A549 (cell line): Measurements from ENCODE around the gene SPRR1A. TPM values are rescaled to one million over a fixed set of nuclear protein-coding genes. Genes with fewer than 3 reads are reported as not detected.

Source experiments
- ATAC-seq, 2 experiments: fragments of 200-7000 bp in 1 of 2; fragments of >200 bp in 1 of 2; cut with Nextera tagmentation in 1 of 2; cut with Tn5 transposase in 1 of 2; 3 replicates each; pipeline versions ENCODE4 v1.8.0 to v1.9.1; 2018 to 2020; ENCODE audit warnings: mild to moderate bottlenecking in 1 of 2, moderate library complexity in 1 of 2
- CTCF ChIA-PET: fragments of 300-600 bp; sonication (Branson Sonifier 250); formaldehyde crosslinking; extraction: SDS; loops from one replicate; lab custom pipeline; 2021; ENCODE audit warnings: antibody characterized with exemption, inconsistent platforms; lab: Yijun Ruan, JAX
- POLR2A ChIA-PET: fragments of 350-600 bp; formaldehyde crosslinking; extraction: SDS; loops from one replicate; lab custom pipeline; 2021; ENCODE audit warnings: antibody characterized with exemption, inconsistent platforms; lab: Yijun Ruan, JAX
- DNase-seq, 2 experiments: peaks; one replicate each; pipeline versions ENCODE4 v3.0.0 to v3.0.0-alpha.2; 2011 to 2016; ENCODE audit warnings: low read depth in 1 of 2, low spot score in 1 of 2
- FAIRE-seq: peaks from 2 replicates; lab custom pipeline; 2011; peaks lifted over from hg19 to GRCh38; lab: Jason Lieb, UNC
- H3K27ac ChIP-seq, 2 experiments: fragments of >200 bp; sonication (Bioruptor Twin); formaldehyde crosslinking; 3 replicates each; pipeline ENCODE4 v1.5.1; 2016 to 2017
- H3K4me1 ChIP-seq: fragments of >200 bp; sonication (Bioruptor Twin); formaldehyde crosslinking; 3 replicates; pipeline ENCODE4 v1.6.1; 2016
- H3K4me2 ChIP-seq: fragments of >200 bp; sonication (Bioruptor Twin); formaldehyde crosslinking; 3 replicates; pipeline ENCODE4 v1.6.1; 2016
- H3K4me3 ChIP-seq: fragments of >200 bp; sonication (Bioruptor Twin); formaldehyde crosslinking; 3 replicates; pipeline ENCODE4 v1.5.1; 2016
- H3K9me3 ChIP-seq: fragments of >200 bp; sonication (Bioruptor Twin); formaldehyde crosslinking; 3 replicates; pipeline ENCODE4 v1.6.1; 2016
- ATOH8 ChIP-seq: fragments of 250-450 bp; sonication (Bioruptor Pico); IDR thresholded peaks from 2 replicates; pipeline ENCODE4 v1.5.0; 2020; ENCODE audit warnings: low read depth, mild to moderate bottlenecking, moderate library complexity
- BCL3 ChIP-seq: fragments of >200 bp; sonication (Bioruptor Twin); formaldehyde crosslinking; IDR thresholded peaks from 3 replicates; pipeline ENCODE4 v1.6.1; 2016
- CBX2 ChIP-seq: fragments of 200-600 bp; sonication (generic); IDR thresholded peaks from 2 replicates; pipeline ENCODE4 v1.6.1; 2016; ENCODE audit warnings: low read depth, mild to moderate bottlenecking, borderline replicate concordance
- CHD2 ChIP-seq: fragments of 150-350 bp; IDR thresholded peaks from 2 replicates; pipeline ENCODE4 v1.6.1; 2014; ENCODE audit warnings: low read length; ENCODE audit not compliant: partially characterized antibody
- CHD4 ChIP-seq: fragments of 200-600 bp; sonication (generic); IDR thresholded peaks from 2 replicates; pipeline ENCODE4 v1.6.1; 2016; ENCODE audit warnings: antibody characterized with exemption, mild to moderate bottlenecking, borderline replicate concordance
- ELK1 ChIP-seq: fragments of 150-350 bp; IDR thresholded peaks from 2 replicates; pipeline ENCODE4 v1.6.1; 2014; ENCODE audit warnings: low read depth, mild to moderate bottlenecking, low read length
- EP300 ChIP-seq, 2 experiments: fragments of >200 bp; sonication (Bioruptor Twin); formaldehyde crosslinking; IDR thresholded peaks; 2 replicates in 1 of 2; 3 replicates in 1 of 2; pipeline ENCODE4 v1.6.1; 2016 to 2017
- FOSB ChIP-seq: fragments of 250-450 bp; sonication (Bioruptor Pico); IDR thresholded peaks from 2 replicates; pipeline ENCODE4 v1.5.0; 2020; ENCODE audit warnings: mild to moderate bottlenecking, moderate library complexity
- FOXS1 ChIP-seq: fragments of 250-450 bp; sonication (Bioruptor Pico); IDR thresholded peaks from 2 replicates; pipeline ENCODE4 v1.5.0; 2020; ENCODE audit warnings: mild to moderate bottlenecking, moderate library complexity
- GATA3 ChIP-seq: IDR thresholded peaks from 2 replicates; pipeline ENCODE4 v1.6.1; 2012; ENCODE audit warnings: borderline replicate concordance
- HDAC2 ChIP-seq: fragments of 200-600 bp; sonication (generic); IDR thresholded peaks from 2 replicates; pipeline ENCODE4 v1.6.1; 2016
- JUNB ChIP-seq: fragments of >200 bp; sonication (Bioruptor Twin); formaldehyde crosslinking; IDR thresholded peaks from 2 replicates; pipeline ENCODE4 v1.6.1; 2016
- MAFK ChIP-seq: fragments of 450-650 bp; IDR thresholded peaks from 2 replicates; pipeline ENCODE4 v1.6.1; 2014; ENCODE audit not compliant: partially characterized antibody
- MAX ChIP-seq: IDR thresholded peaks from 2 replicates; pipeline ENCODE4 v1.6.1; 2012
- MYC ChIP-seq: IDR thresholded peaks from 2 replicates; pipeline ENCODE4 v1.6.1; 2012; ENCODE audit warnings: mild to moderate bottlenecking, inconsistent platforms, low read length, improper control_type of control experiment, borderline replicate concordance
- NR3C1 ChIP-seq: fragments of >200 bp; sonication (Bioruptor Twin); formaldehyde crosslinking; IDR thresholded peaks from 3 replicates; pipeline ENCODE4 v1.6.1; 2017
- POLR2A ChIP-seq: IDR thresholded peaks from 2 replicates; pipeline ENCODE4 v1.6.1; 2012; ENCODE audit warnings: mild to moderate bottlenecking, low read length
- POLR2AphosphoS2 ChIP-seq: conservative IDR thresholded peaks from 2 replicates; pipeline ENCODE4 v1.6.1; 2012; ENCODE audit warnings: low read length, improper control_type of control experiment, inconsistent platforms
- RFX5 ChIP-seq: fragments of 450-650 bp; IDR thresholded peaks from 2 replicates; pipeline ENCODE4 v1.7.1; 2014; ENCODE audit warnings: antibody characterized with exemption, mild to moderate bottlenecking, moderate library complexity
- SMC3 ChIP-seq: fragments of >200 bp; sonication (Bioruptor Twin); formaldehyde crosslinking; IDR thresholded peaks from 3 replicates; pipeline ENCODE4 v1.6.1; 2018; ENCODE audit warnings: inconsistent platforms
- TP53 ChIP-seq: fragments of 250-450 bp; sonication (Bioruptor Pico); IDR thresholded peaks from 2 replicates; pipeline ENCODE4 v1.5.0; 2021; ENCODE audit warnings: mild to moderate bottlenecking, moderate library complexity
- WGBS: methylation state at CpG from one replicate; pipeline ENCODE4 v1.1.6; 2017; ENCODE audit errors: missing lambda C conversion rate; 5-methylcytosine and 5-hydroxymethylcytosine counted together
- polyA plus RNA-seq, 4 experiments: library from polyadenylated mRNA; depleted of rRNA in 3 of 4; stranded (reverse); fragments of >200 nt; fragmentation: RNase III in 1 of 4; extraction: RNeasy Plus Mini Kit Qiagen cat#74134 plus additional on column Dnase treatment in 1 of 4; gene quantifications; 2 replicates in 3 of 4; 3 replicates in 1 of 4; pipeline ENCODE4 v1.2.3, GENCODE V29; 2011 to 2017

SPRR1A gene
- polyA plus RNA-seq, 2 of the 4 experiments (the other 2 are of a cell fraction), result not detected

GRCh38 chr1:152940614-152941013 is 43.3 kb upstream of the SPRR1A start (continued):
- no peak for TF ChIP-seq SMC3
- no peak for TF ChIP-seq FOXS1 (CRISPR knock-in tag)
- TF ChIP-seq MAFK, result no peak
- TF ChIP-seq CBX2, result no peak
- TF ChIP-seq FOSB (CRISPR knock-in tag), result no peak

DNA sequence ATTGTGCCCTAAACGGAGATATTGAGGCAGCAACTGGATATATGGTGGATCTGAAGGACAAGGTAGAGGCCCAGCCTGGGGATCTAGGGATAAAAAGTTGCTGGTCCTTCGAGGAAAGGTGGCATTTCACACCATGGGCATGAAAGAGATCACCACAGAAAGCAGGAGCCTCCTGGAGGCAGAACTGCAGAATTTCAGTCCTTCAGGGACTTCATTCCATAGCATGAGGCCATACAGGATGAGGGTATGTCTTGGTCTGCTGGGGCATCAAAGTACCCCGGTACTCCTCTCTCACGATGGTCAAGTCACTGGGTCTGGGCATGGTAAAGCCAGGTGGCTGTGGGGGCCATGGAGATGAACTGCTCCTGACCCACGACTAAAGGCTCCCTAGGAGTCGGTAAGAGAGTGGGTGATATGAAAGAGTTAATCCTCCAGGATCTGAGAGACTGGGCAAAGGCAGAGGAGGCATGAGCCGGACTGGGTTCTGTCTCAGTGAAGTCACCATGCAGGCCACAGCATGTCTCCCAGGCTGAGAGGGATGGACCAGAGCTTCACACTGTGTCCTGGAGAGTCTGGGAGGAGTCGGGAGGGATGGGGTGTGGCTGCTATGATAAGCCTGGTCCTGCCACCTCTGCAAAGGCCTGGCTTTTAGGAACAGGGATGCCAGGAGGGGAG is 42.7 kb upstream of the SPRR1A start:
- ChIA-PET POLR2A (no interaction called here), CTCF (no interaction called here)
- Histone ChIP-seq H3K4me2 (no peak overlapping the region), H3K4me3 (no peak overlapping the region), H3K4me1 (no peaks in the 10 kb centered on the region), H3K9me3 (no peaks in the 10 kb centered on the region), H3K27ac (no peak overlapping the region)
- no peak for TF ChIP-seq EP300 (IDR thresholded peaks at IDR 0.05)
- no peak for TF ChIP-seq RFX5
- TF ChIP-seq POLR2AphosphoS2, result no peak
- no peak for TF ChIP-seq CBX2
- no peak for TF ChIP-seq MYC
- no peak for TF ChIP-seq CHD4
- no peak for TF ChIP-seq GATA3
- TF ChIP-seq POLR2A, result no peak
- TF ChIP-seq MAX, result no peak
- no peak for TF ChIP-seq CHD2
- TF ChIP-seq ELK1, result no peak
- FAIRE-seq (no peak), ATAC-seq (peak; percentile 54 to 56; a peak in 3 of 6 replicates), DNase-seq (no peak)
- 12% methylated on average over 8 of the region's 8 CpGs for WGBS

DNA sequence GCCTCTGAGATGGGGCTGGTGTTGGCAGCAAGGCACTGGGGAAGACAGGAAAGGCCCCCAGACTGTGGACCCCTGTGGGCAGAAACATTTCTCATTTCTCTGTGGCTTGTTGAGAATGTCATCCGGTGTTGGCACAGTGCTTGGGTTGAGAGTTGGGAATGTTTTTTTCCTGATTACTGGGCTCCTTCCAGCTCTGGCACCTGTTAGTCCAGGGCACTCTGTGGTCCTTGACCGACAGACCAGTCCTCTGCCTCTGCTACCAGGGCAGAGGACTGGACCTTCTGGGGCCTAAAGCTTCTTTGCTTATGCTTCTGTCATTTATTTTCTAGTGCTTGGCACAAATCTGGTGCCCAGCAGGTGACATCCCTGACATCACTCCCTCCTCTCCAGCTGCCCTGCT is 41.7 kb upstream of the SPRR1A start:
- ChIA-PET POLR2A (no interaction called here), CTCF (no interaction called here)
- 24% methylated on average over 2 of the region's 2 CpGs for WGBS

More for the DNA sequence above, 41.7 kb upstream of the SPRR1A start:
- Histone ChIP-seq H3K27ac (no peak overlapping the region), H3K4me1 (no peaks in the 10 kb centered on the region), H3K9me3 (no peaks in the 10 kb centered on the region), H3K4me2 (no peak overlapping the region), H3K4me3 (no peak overlapping the region)
- no peak for TF ChIP-seq BCL3
- TF ChIP-seq FOSB (CRISPR knock-in tag), result no peak
- TF ChIP-seq NR3C1, result no peak
- TF ChIP-seq ATOH8, result no peak
- no peak for TF ChIP-seq JUNB
- TF ChIP-seq HDAC2, result no peak
- no peak for TF ChIP-seq POLR2A
- no peak for TF ChIP-seq CBX2
- TF ChIP-seq TP53 (CRISPR knock-in tag), result no peak
- DNase-seq, result no peak
- ATAC-seq, result no peak
- FAIRE-seq, result no peak
